T-helper 1 cell treated with Interleukin-12 subunit alpha and Interleukin-12 subunit beta and Interleukin-4 antibody, amounts not matched to agents 30 μg/mL and 1 μg/mL, for 36 hours (primary cell): ENCODE results near the gene UBE2E2.

ENCODE experiments used
- H3K27ac Mint-ChIP-seq: one replicate; pipeline ENCODE4 v1.8.0; 2021; ENCODE audit warnings: mild to moderate bottlenecking, mixed read lengths
- H3K27me3 Mint-ChIP-seq: one replicate; pipeline ENCODE4 v1.8.0; 2021; ENCODE audit warnings: low read depth, mixed read lengths
- H3K36me3 Mint-ChIP-seq: one replicate; pipeline ENCODE4 v1.8.0; 2021; ENCODE audit warnings: low read depth, mixed read lengths
- H3K4me1 Mint-ChIP-seq: one replicate; pipeline ENCODE4 v1.8.0; 2021; ENCODE audit warnings: low read depth, mixed read lengths
- H3K4me3 Mint-ChIP-seq: one replicate; pipeline ENCODE4 v1.8.0; 2021; ENCODE audit warnings: mild to moderate bottlenecking, moderate library complexity, mixed read lengths
- H3K9me3 Mint-ChIP-seq: one replicate; pipeline ENCODE4 v1.8.0; 2021; ENCODE audit warnings: mixed read lengths

The UBE2E2 gene

DNA sequence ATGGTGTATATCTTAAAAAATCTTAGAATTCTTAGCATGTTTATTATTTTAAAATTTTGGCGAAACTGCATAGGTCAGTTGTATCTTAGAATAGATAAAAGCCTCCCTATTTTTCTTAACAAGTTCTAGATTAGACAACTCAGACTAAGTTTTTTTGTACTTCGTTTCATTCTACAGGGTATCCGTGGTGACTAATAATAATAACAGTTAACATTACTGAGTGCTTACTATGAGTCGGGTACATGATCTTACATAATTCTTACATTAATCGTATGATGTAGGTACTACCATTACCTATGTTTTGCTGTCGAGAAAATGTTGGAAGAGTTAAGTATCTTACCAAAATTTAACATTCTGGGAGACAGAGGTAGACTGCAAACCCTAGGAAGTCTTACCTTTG is 60.7 kb downstream of the UBE2E2 start:
- Mint-ChIP-seq H3K9me3 (peaks cover 8% of the 10 kb centered on the region), H3K36me3 (no peaks in the 10 kb centered on the region), H3K4me1 (no peaks in the 10 kb centered on the region), H3K4me3 (no peak overlapping the region), H3K27ac (no peak overlapping the region), H3K27me3 (no peaks in the 10 kb centered on the region)

DNA sequence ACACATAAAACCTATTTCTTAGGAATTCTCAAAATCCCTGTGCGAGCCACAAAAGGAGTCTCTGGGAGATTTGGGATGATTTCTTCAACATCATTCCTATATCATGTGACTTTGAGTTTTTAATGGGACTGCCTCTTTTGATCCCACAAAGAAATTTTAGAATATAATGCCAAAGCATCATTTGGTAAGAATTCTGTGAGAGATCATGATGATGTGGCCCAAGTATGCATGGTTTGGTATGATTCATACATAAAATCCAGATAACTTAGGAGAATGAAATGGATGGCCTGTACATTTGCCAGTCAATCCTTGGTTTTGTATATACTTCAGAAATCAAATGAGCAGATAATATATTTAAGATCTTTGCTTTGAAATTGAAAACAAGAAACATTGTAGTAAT is 61.3 kb downstream of the UBE2E2 start:
- no peak overlapping the region for H3K27ac Mint-ChIP-seq
- no peaks in the 10 kb centered on the region for H3K4me1 Mint-ChIP-seq
- peaks cover 8% of the 10 kb centered on the region for H3K9me3 Mint-ChIP-seq
- no peaks in the 10 kb centered on the region for H3K27me3 Mint-ChIP-seq
- no peaks in the 10 kb centered on the region for H3K36me3 Mint-ChIP-seq
- H3K4me3 Mint-ChIP-seq = no peak overlapping the region

DNA sequence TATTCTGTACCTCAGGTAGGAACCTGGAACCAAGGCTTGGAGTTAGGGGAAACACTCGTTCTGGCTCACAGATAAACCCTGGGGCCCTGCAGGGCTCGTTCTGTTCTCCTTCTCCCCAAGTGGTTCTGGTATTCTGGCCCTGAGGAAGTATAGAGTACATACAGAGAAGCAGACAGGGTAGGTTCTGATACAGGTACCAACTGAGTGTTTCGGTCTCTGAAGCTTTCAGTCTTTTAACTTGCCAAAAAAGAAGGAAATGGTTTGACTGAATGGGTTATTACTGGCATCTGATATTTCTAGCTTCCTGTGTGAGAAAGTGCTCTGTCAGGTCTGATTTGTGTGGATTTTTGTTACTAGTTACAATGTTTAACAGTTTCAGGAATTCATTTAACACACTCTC is 67.3 kb downstream of the UBE2E2 start:
- Mint-ChIP-seq H3K4me3 (no peak overlapping the region), H3K9me3 (no peaks in the 10 kb centered on the region), H3K4me1 (no peaks in the 10 kb centered on the region), H3K27me3 (no peaks in the 10 kb centered on the region), H3K36me3 (no peaks in the 10 kb centered on the region), H3K27ac (no peak overlapping the region)

DNA sequence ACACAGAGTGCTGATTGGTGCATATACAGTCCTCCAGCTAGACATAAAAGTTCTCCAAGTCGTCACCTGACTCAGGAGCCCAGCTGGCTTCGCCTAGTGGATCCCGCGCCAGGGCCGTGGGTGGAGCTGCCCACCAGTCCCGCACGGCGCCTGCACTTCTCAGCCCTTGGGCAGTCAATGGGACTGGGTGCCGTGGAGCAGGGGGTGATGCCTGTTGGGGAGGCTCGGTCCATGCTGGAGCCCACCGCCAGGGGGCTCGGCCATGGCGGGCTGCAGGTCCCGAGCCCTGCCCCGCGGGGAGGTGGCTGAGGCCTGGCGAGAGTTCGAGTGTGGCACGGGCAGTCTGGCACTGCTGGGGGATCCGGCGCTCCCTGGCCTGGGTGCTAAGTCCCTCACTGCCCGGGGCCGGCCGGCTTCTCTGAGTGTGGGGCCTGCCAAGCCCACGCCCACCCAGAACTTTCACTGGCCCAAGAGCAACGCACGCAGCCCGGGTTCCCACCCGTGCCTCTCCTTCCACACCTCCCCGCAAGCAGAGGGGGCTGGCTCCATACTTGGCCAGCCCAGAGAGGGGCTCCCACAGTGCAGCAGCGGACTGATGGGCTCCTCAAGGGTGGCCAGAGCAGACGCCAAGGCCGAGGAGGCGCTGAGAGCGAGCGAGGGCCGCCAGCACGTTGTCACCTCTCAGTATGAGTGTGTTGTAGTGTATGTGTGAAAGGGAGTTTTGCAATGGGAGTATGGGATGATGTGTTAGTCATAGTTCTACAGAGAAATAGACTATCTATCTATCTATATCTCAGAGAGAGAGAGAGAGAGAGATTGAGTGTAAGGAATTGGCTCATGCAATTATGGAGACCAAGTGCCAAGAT is 69.0 kb downstream of the UBE2E2 start:
- H3K36me3 Mint-ChIP-seq = no peaks in the 10 kb centered on the region
- no peak overlapping the region for H3K4me3 Mint-ChIP-seq
- H3K27me3 Mint-ChIP-seq = no peaks in the 10 kb centered on the region
- H3K9me3 Mint-ChIP-seq = no peaks in the 10 kb centered on the region
- H3K27ac Mint-ChIP-seq = no peak overlapping the region
- no peaks in the 10 kb centered on the region for H3K4me1 Mint-ChIP-seq

DNA sequence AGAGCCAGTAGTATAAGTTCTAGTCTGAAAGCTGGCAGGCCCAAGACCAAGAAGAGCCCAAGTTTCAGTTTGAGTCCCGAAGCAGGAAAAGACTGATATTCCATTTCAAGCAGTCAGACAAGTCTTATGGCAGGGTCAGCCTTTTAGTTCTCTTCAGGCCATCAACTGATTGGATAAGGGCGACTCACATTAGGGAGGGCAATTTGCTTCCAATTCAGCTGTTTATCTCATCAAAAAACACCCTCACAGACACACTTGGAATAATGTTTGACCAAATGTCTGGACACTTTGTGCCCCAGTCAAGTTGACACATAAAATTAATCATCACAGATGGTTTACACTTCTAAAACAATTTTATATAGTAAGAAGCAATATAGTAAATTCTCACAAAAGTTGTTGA is 69.7 kb downstream of the UBE2E2 start:
- no peaks in the 10 kb centered on the region for H3K27me3 Mint-ChIP-seq
- no peak overlapping the region for H3K27ac Mint-ChIP-seq
- H3K36me3 Mint-ChIP-seq = no peaks in the 10 kb centered on the region
- no peak overlapping the region for H3K4me3 Mint-ChIP-seq
- no peaks in the 10 kb centered on the region for H3K9me3 Mint-ChIP-seq
- H3K4me1 Mint-ChIP-seq = no peaks in the 10 kb centered on the region

DNA sequence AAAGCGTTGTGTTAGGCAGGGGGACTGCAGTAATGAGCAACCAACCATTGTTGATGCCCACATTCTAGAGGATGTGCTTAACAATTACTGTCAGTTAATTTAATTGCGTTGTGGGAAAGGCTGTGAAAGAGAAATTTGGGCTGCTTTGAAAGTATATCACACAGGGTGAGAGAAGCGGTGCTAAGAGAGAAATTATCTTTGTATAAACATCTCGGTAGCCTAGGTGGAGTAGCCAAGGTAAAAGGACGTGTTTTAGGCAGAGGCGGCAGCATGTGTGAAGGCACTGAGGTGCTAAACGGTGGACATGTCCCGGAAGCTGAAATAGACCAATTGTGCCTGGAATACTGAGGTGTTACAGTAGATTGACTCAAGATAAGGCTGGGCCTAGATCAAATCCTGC is 71.9 kb downstream of the UBE2E2 start:
- Mint-ChIP-seq H3K4me1 (no peaks in the 10 kb centered on the region), H3K4me3 (no peak overlapping the region), H3K36me3 (no peaks in the 10 kb centered on the region), H3K27ac (no peak overlapping the region), H3K27me3 (no peaks in the 10 kb centered on the region), H3K9me3 (no peaks in the 10 kb centered on the region)

DNA sequence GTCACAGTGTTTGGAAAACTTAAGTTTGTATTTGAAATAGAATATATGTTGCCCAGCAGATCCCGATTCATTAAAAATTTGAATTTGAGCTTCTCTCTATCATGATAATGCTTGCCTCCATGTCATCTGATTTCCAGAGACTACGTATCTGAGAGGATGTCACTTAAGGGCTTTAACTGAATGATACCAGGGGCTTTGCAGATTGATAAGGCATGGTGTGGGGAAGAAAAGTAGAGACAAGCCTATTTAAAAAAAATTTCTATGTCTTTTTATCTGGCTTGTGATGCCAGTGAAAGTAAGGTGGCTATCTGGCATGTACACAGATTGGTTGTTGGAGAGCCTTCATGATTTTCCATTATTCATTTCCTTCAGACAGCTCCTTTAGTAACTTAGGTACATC is 72.7 kb downstream of the UBE2E2 start:
- Mint-ChIP-seq H3K27ac (no peak overlapping the region), H3K9me3 (no peaks in the 10 kb centered on the region), H3K27me3 (no peaks in the 10 kb centered on the region), H3K4me1 (no peaks in the 10 kb centered on the region), H3K36me3 (no peaks in the 10 kb centered on the region), H3K4me3 (no peak overlapping the region)

DNA sequence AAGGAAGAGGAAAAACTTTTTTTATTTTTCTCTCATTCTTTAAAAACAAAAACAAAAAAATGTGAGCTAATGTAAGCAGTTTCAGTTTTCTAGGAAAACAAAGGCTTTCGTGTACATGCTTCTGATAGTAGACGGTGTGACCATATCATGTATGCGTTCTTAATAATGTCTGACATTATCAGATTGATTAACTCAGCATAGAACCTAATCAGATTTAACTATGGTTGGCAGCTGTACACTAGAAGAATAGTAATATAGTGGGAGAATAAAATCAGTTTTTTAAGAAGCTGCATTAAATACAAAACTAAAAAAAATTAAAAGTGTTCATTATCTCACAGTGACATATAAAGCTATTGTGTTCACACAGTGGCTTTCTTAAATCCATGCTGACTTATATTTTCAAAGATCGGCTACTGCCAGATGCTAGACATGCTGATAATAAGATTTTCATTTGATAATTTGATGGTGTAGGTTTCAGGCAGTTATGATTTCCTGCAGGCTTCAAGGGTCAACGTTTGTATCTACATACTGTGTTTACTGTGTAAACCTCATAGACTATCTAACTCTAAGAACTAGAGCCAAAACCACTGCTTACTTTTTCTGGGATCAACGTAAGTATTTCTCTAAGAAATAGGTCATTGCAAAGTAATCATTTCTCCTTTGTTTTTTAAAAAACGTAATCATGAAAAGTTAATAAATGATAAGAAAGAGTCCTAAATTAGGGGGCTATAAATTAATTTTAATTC is 74.0 kb downstream of the UBE2E2 start:
- Mint-ChIP-seq H3K36me3 (no peaks in the 10 kb centered on the region), H3K9me3 (no peaks in the 10 kb centered on the region), H3K4me3 (no peak overlapping the region), H3K4me1 (no peaks in the 10 kb centered on the region), H3K27ac (no peak overlapping the region), H3K27me3 (no peaks in the 10 kb centered on the region)

DNA sequence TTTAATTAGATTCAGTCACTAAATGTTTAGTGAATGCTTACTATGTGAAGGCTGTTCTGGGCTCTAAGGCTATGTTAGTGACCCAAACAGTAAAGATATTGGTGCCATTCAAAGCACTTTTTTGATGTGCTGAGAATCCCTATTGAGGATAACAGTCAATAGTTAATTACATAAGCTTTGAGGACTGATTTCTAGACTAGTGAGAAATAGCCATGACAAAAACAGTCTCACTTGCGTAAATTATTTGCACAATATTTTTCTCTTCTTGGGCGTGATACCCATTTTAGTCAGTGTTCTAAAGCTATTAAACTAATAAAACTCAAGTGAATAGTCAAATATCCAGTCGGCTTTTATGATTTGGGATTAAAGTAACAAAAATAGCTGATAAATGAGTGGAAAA is 74.6 kb downstream of the UBE2E2 start:
- Mint-ChIP-seq H3K4me1 (no peaks in the 10 kb centered on the region), H3K27ac (no peak overlapping the region), H3K9me3 (no peaks in the 10 kb centered on the region), H3K4me3 (no peak overlapping the region), H3K36me3 (no peaks in the 10 kb centered on the region), H3K27me3 (no peaks in the 10 kb centered on the region)

DNA sequence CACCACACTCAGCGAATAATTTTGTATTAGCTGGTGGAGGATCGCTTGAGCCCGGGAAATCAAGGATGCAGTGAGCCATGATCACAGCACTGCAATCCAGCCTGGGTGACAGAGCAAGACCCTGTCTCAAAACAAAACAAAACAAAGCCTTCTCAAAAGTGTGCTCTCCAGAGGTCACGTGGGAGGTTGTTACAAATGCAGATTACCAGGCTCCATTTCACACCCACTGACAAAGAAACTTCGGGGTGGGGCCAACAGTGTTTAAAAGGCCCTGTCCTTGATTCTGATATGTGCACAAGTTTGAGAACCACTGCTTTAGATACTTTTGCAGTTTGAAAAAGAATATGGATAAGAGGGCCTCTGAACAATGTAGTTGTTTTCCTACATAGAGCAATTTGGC is 80.5 kb downstream of the UBE2E2 start:
- Mint-ChIP-seq H3K9me3 (peaks cover 18% of the 10 kb centered on the region), H3K4me3 (no peak overlapping the region), H3K36me3 (no peaks in the 10 kb centered on the region), H3K27ac (no peak overlapping the region), H3K27me3 (no peaks in the 10 kb centered on the region), H3K4me1 (no peaks in the 10 kb centered on the region)

DNA sequence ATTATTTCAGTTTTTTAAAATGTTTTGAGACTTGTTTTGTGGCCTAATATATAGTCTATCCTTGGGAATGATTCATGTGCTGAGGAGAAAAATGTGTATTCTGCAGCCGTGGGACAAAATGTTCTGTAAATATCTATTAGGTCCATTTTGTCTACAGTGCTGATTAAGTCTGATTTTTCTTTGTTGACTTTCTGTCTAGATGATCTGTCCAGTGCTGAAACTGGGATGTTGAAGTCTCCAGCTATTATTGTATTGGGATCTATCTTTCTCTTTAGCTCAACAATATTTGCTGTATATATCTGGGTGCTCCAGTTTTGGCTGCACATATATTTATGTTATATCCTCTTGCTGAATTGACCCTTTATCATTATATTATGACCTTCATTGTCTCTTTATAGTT is 85.2 kb downstream of the UBE2E2 start:
- H3K4me1 Mint-ChIP-seq = no peaks in the 10 kb centered on the region
- no peak overlapping the region for H3K4me3 Mint-ChIP-seq
- no peaks in the 10 kb centered on the region for H3K36me3 Mint-ChIP-seq
- no peaks in the 10 kb centered on the region for H3K27me3 Mint-ChIP-seq
- peaks cover 18% of the 10 kb centered on the region for H3K9me3 Mint-ChIP-seq
- H3K27ac Mint-ChIP-seq = no peak overlapping the region

DNA sequence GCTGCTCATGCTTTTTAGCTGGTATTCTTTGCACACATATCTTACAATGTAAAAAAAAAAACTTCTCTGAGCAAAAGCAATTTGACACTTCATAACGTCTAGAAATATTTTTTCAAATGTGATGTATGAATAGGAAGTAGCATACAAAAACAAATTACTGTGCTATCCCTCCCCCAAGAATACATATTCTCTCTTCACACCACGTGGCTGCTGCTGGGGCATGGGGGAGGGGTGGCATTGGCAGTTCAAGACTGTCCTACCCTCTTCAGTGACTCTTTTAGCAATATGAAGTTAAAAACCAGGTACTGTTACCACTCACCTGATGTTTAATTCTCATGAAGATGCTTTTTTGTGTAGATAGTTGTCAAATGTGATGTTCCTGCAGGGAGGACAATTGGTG is 85.6 kb downstream of the UBE2E2 start:
- Mint-ChIP-seq H3K9me3 (peaks cover 18% of the 10 kb centered on the region), H3K27me3 (no peaks in the 10 kb centered on the region), H3K27ac (no peak overlapping the region), H3K36me3 (no peaks in the 10 kb centered on the region), H3K4me3 (no peak overlapping the region), H3K4me1 (no peaks in the 10 kb centered on the region)

DNA sequence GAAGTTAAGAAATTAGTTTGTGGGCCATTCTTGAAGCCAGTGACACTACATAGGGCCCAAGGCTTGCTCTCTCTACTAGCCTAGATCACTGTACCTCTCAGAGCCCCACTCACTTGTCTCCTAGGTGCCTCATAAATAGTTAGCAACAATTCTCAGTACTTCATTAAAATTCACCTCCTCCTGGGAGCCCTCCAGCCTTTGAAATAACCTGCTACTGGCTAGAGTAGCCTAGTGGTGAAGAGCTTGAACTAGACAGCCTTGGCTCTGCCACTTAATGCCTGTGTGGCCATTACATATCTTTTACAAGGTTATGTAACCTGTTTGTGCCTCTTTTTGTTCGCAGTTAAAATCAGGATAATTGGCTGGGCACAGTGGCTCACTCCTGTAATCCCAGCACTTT is 89.3 kb downstream of the UBE2E2 start:
- peaks cover 10% of the 10 kb centered on the region for H3K9me3 Mint-ChIP-seq
- no peaks in the 10 kb centered on the region for H3K36me3 Mint-ChIP-seq
- H3K27ac Mint-ChIP-seq = no peak overlapping the region
- no peaks in the 10 kb centered on the region for H3K27me3 Mint-ChIP-seq
- no peaks in the 10 kb centered on the region for H3K4me1 Mint-ChIP-seq
- H3K4me3 Mint-ChIP-seq = no peak overlapping the region

DNA sequence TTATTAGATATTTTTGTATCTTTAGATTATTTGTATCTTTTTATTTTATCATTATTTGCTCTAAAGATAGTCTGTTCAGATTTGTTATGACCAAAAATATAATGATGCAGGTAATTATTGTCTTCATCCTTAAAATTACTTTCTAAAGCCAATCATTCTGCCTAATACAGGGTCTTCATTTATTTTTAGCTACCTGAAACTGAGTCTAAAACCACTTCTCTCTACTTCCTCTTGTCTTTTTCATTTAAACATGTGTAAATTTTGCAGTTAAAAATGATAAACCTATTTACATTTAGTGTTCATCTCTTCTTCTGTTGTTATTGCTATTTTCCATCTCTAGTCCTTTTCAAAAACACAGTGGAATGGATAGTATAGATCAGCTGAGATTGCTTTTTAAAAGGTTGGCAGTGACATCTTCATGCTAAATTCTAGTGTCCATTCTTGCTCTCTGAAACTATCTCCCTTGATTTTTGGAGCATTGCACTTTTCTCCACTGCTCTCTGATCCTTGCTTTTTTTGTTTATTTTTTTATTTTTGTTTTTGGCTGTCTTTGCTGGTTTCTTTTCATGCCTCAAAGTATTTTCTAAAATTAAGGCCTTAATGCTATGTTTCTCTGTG is 91.8 kb downstream of the UBE2E2 start:
- no peaks in the 10 kb centered on the region for H3K36me3 Mint-ChIP-seq
- H3K27me3 Mint-ChIP-seq = no peaks in the 10 kb centered on the region
- H3K27ac Mint-ChIP-seq = no peak overlapping the region
- H3K4me3 Mint-ChIP-seq = no peak overlapping the region
- no peaks in the 10 kb centered on the region for H3K4me1 Mint-ChIP-seq
- peaks cover 8% of the 10 kb centered on the region for H3K9me3 Mint-ChIP-seq

DNA sequence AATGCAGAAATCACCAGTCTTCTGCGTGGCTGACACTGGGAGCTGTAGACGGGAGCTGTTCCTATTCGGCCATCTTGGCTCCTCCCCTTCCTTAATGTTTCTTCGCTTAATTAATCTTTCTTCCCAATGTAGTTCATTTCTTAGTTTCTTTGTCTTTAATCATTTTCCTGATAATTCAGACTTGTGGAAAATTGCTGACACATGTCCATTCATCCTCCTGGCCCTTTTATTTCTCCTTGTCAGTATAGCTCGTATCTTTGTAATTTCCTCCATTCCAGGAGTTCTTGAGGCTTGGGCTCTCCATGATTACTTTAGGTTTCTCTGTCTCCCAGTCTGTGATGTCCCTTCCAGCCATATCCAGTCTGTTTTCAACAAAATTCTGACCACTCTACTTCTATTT is 98.7 kb downstream of the UBE2E2 start:
- H3K27me3 Mint-ChIP-seq = no peaks in the 10 kb centered on the region
- no peaks in the 10 kb centered on the region for H3K36me3 Mint-ChIP-seq
- peaks cover 13% of the 10 kb centered on the region for H3K9me3 Mint-ChIP-seq
- H3K4me3 Mint-ChIP-seq = no peak overlapping the region
- no peaks in the 10 kb centered on the region for H3K4me1 Mint-ChIP-seq
- no peak overlapping the region for H3K27ac Mint-ChIP-seq
